Activated CD4-positive, alpha-beta T cell treated with anti-CD3 and anti-CD28 coated beads, Interleukin-2, amount 50 U/mL, for 24 hours (primary cell): Measurements from ENCODE around the gene AHNAK.
"Not testable (repeated sequence)": the region's sequence is repeated elsewhere in the genome, so short reads cannot be mapped to it uniquely, and the experiment has no call there.

Experiments
- DNase-seq, 2 donors: peaks; one replicate each; pipeline ENCODE4 v3.0.0-alpha.2; 2020; ENCODE audit warnings: low read depth in 1 of 2, low spot score in 1 of 2

AHNAK gene

DNA sequence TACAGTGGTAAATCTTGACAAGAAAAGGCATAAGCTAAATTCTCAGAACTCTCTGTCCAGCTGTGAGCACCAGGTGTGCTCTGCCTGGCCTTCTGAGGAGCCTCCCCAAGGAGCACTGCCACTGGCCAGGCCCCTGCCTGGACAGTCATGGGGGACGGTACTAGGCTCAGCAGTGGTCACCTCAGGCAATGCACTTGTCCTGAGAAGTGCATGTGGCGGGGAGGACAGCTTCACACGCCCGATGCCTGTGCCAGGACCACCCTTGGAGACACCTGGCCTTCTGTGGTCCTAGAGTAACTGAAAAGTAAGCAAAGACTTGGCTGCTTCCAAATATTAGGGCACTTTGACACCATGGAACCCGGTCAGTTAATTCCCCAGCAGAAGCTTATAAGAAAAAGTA, 156.4 kb downstream of the AHNAK start:
- no peak for DNase-seq

DNA sequence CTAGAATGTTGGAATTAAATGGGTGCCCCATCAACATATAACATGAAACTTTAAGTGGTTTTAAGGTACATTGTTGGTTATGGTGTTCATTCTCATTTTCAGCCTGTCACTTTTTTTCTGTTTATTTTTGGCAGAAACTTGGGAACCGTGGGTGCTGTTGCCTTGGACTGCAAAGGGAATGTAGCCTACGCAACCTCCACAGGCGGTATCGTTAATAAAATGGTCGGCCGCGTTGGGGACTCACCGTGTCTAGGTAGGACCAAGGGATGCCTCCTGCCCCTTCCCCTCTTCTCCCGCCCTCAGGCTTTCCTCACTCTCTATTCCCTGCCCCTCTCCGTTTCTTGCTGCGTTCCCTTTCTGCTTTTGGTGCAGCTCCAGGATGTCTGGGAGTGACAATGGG, 157.6 kb downstream of the AHNAK start:
- no peak for DNase-seq

DNA sequence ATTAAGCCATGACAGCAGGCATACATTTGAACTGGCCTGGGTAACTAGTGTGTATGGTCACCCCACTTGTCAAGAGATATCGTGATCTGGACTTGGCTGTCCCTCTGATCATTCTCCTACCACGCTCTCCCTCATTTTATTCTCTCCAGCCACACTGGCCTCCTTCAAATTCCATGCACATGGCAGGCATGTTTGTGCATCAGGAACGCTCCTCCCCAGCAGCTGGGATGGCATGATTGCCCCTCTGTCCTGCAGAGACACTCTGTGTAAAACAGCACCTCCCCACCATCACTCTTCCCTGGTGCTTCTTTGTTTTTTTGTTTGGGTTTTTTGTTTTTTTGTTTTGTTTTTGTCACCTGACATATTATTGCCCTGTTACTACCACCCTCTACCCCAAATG, 159.2 kb downstream of the AHNAK start:
- no peak for DNase-seq

DNA sequence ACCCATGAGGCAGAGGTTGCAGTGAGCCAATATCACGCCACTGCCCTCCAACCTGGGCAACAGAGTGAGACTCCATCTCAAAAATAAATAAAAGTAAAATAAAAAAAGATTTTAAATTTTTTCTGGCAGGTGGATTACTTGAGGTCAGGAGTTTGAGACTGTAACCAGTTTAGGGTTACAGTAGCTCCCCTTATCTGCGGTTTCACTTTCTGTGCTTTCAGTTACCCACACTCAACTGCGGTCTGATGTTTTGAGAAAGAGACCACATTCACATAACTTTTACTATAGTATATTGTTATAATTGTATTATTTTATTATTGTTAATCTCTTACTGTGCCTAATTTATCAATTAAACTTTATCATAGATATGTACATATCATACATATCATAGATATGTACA, 160.5 kb downstream of the AHNAK start:
- DNase-seq = not testable (repeated sequence)

DNA sequence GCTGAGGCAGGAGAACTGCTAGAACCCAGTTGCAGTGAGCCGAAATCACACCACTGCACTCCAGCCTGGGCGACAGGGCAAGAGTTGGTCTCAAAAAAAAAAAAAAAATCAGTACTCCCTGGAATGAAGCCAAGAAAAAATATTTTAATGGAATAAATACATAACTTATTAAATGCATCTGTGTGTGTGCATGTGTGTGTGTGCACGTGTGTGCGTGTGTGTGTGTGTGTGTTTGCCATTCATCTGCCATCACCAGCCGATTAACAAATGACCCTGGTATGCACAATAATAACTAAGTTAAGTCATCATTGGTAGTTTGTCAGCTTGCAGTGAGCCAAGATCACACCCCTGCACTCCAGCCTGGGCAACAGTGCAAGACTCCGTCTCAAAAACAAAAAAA, 162.8 kb downstream of the AHNAK start:
- no peak for DNase-seq
